ENCODE measurements around the gene PLXNC1. TPM values are rescaled to one million over a fixed set of nuclear protein-coding genes. Genes with fewer than 3 reads are reported as not detected.

Gene PLXNC1
- total and polyA plus RNA-seq, 2 of the 8 experiments (the other 6 are each of a cell fraction or from before 2014, with no cell fraction given): 0.83 to 2.0 TPM

DNA sequence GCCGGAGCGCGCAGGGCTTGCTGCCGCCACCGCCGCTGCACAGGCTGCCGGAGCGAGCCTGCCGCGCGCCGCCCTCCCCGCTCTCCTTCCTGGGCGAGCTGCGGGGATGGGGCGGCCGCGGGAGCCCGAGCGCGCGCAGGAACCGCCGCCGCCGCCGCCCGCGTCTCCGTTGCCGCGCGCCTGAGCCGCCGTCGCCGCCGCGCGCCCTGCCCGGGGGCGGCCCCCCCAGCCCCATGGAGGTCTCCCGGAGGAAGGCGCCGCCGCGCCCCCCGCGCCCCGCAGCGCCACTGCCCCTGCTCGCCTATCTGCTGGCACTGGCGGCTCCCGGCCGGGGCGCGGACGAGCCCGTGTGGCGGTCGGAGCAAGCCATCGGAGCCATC lies 352 bp downstream of the PLXNC1 start:
- Histone ChIP-seq H2BK20ac (ENCODE audit: low read length) (no peak overlapping the region), H3K23ac (ENCODE audit: insufficient read length) (no peak overlapping the region), H3K9ac (replicated peaks in 1 of 4; ENCODE audit: extremely low read depth in 1 of 4, low read depth in 3 of 4, low read length in 3 of 4) (no peak overlapping the region; a peak in 1 of 7 replicates), H3K4me1 (replicated peaks in 1 of 4; ENCODE audit: control insufficient read depth in 3 of 4, insufficient read depth in 4 of 4, low read length in 3 of 4) (peaks cover 4 to 25% (median 17%) of the 10 kb centered on the region in 4 experiments), H3K56ac (replicated peaks; ENCODE audit: insufficient read length, low read depth, low read length) (no peak overlapping the region), H4K20me1 (replicated peaks in 1 of 2; ENCODE audit: control insufficient read depth in 1 of 2, insufficient read depth in 2 of 2, low read length in 2 of 2) (peaks cover 0 to 3% of the 10 kb centered on the region in 2 experiments), H3K9me3 (ENCODE audit: insufficient read depth in 2 of 2, low read depth in 1 of 2, low read length in 1 of 2) (no peaks in the 10 kb centered on the region), H2BK12ac (ENCODE audit: low read depth, low read length) (no peak overlapping the region; the same call in 1 of the 2 replicates), H2BK15ac (ENCODE audit: low read length) (no peak overlapping the region), H4K5ac (ENCODE audit: insufficient read length, low read depth, low read length) (no peak overlapping the region), H3K79me2 (ENCODE audit: control insufficient read depth in 1 of 2, insufficient read depth in 2 of 2, low read length in 2 of 2) (no peaks in the 10 kb centered on the region), H3K23me2 (ENCODE audit: low read depth, low read length) (peaks cover 16% of the 10 kb centered on the region; the same call in 1 of the 2 replicates), H3K36me3 (ENCODE audit: control insufficient read depth in 2 of 4, insufficient read depth in 4 of 4, low read length in 3 of 4) (no peaks in the 10 kb centered on the region; a peak in 1 of 8 replicates), H4K8ac (ENCODE audit: extremely low read depth, insufficient read depth, low read length) (peak overlapping the region; percentile 91; the same call in 1 of the 2 replicates), H4K91ac (replicated peaks; ENCODE audit: insufficient read length, low read length) (no peak overlapping the region), H3K79me1 (ENCODE audit: low read depth, low read length) (no peaks in the 10 kb centered on the region), H3K14ac (ENCODE audit: insufficient read length) (no peak overlapping the region), H2BK5ac (ENCODE audit: low read depth, low read length) (no peak overlapping the region; the same call in 1 of the 2 replicates), H3K27ac (ENCODE audit: low read depth, low read length) (no peak overlapping the region), H3K4ac (replicated peaks; ENCODE audit: insufficient read length, low read depth, low read length) (no peak overlapping the region), H3K4me2 (ENCODE audit: insufficient read depth in 1 of 2, low read depth in 2 of 2, low read length in 2 of 2) (peak overlapping the region; percentile 84 to 90), H2AK5ac (ENCODE audit: low read depth, low read length) (no peak overlapping the region), H2AFZ (ENCODE audit: low read length) (0 out of 2 replicates have a peak overlapping the region, but pooled peaks have one; percentile 57), H2BK120ac (replicated peaks; ENCODE audit: low read depth, low read length) (no peak overlapping the region), H3K27me3 (replicated peaks in 1 of 4; ENCODE audit: control insufficient read depth in 3 of 4, extremely low read depth in 1 of 4, insufficient read depth in 3 of 4, low read length in 3 of 4) (peaks cover 43 to 78% (median 66%) of the 10 kb centered on the region in 4 experiments), H3K18ac (ENCODE audit: extremely low read depth, low read length) (no peak overlapping the region; the same call in 1 of the 2 replicates), H3K4me3 (ENCODE audit: extremely low read depth in 1 of 4, insufficient read depth in 2 of 4, low read depth in 3 of 4, low read length in 4 of 4) (peak overlapping the region; percentile 43 to 70 (median 58))
- WGBS, 2 experiments (ENCODE audit: extremely low coverage in 1 of 2, insufficient coverage in 1 of 2, insufficient read length in 1 of 2, insufficient replicate concordance in 2 of 2, low coverage in 1 of 2, low lambda C conversion rate in 2 of 2, missing lambda C conversion rate in 1 of 2): 1% methylated on average over 35 of the region's 62 CpGs; no CpG with 5 or more reads in 1 of the 2 experiments
- DNase-seq (ENCODE audit: low read depth in 1 of 2, low spot score in 2 of 2) (no peak), FAIRE-seq (no peak)
- no peak for TF ChIP-seq TCF12 (IDR thresholded peaks at IDR 0.05; ENCODE audit: low read depth, low read length)
- TF ChIP-seq TBP (IDR thresholded peaks at IDR 0.05; ENCODE audit: low read depth, low read length): peak; percentile 11; the same call in 1 of the 2 replicates
- TF ChIP-seq CTCF (IDR thresholded peaks at IDR 0.05; ENCODE audit: control extremely low read depth in 1 of 3, insufficient read depth in 1 of 3, low read depth in 1 of 3, low read length in 3 of 3): no peak
- no peak for TF ChIP-seq POLR2AphosphoS5 (IDR thresholded peaks at IDR 0.05; ENCODE audit: low read depth, low read length)
- no peak for TF ChIP-seq CHD1 (IDR thresholded peaks at IDR 0.05; ENCODE audit: low read depth, low read length)
- TF ChIP-seq BRCA1 (IDR thresholded peaks at IDR 0.05; ENCODE audit: low read depth, low read length): no peak
- TF ChIP-seq BACH1 (IDR thresholded peaks at IDR 0.05; ENCODE audit: low read length): no peak
- TF ChIP-seq CTBP2 (IDR thresholded peaks at IDR 0.05; ENCODE audit: borderline replicate concordance, insufficient read depth, insufficient read length, low read length): no peak
- TF ChIP-seq PHF8 (conservative IDR thresholded peaks at IDR 0.05; ENCODE audit: low read depth, low read length): 0 out of 2 replicates have a peak, but pooled peaks have one; percentile 5
- TF ChIP-seq JUN (IDR thresholded peaks at IDR 0.05; ENCODE audit: low read depth, low read length): no peak
- no peak for TF ChIP-seq SIX5 (IDR thresholded peaks at IDR 0.05; ENCODE audit: low read depth, low read length)
- POLR2A ChIA-PET (ENCODE audit: partially characterized antibody): interaction anchor here (0.6 to 1.3 kb wide), 3 partner anchors 35 to 644 kb away, joined by 3 to 4 read pairs (median 3); no protein-coding TSS in a partner anchor
- CTCF ChIA-PET (ENCODE audit: partially characterized antibody): interaction anchor here (0.7 to 1.4 kb wide), 8 partner anchors 13 to 394 kb away, joined by 3 to 8 read pairs (median 3); no protein-coding TSS in a partner anchor
